BE2C (cell line): ENCODE measurements around the gene TMEM178B.
"Not testable (repeated sequence)": the region's sequence is repeated elsewhere in the genome, so short reads cannot be mapped to it uniquely, and the experiment has no call there.

Experiments
- DNase-seq: peaks from one replicate; pipeline ENCODE4 v3.0.0-alpha.2; 2020
- H3K27me3 ChIP-seq: fragments of 250-450 bp; sonication (Bioruptor Pico); 2 replicates; pipeline ENCODE4 v1.5.1; 2020; ENCODE audit warnings: mild to moderate bottlenecking
- H3K36me3 ChIP-seq: fragments of 250-450 bp; sonication (Bioruptor Pico); 2 replicates; pipeline ENCODE4 v1.5.1; 2020; ENCODE audit warnings: mild to moderate bottlenecking
- H3K4me1 ChIP-seq: fragments of 250-450 bp; sonication (Bioruptor Pico); 2 replicates; pipeline ENCODE4 v1.5.1; 2020
- H3K4me3 ChIP-seq: 2 replicates; pipeline ENCODE4 v1.5.1; 2011; ENCODE audit warnings: low read depth, low read length
- H3K9me3 ChIP-seq: fragments of 250-450 bp; sonication (Bioruptor Pico); 2 replicates; pipeline ENCODE4 v1.5.1; 2020
- TF ChIP-seq, protein P1 (sequence below): IDR thresholded peaks from 2 replicates; pipeline ENCODE4 v1.5.1; 2012; ENCODE audit warnings: mild to moderate bottlenecking, low read depth, low read length

The TMEM178B gene

DNA sequence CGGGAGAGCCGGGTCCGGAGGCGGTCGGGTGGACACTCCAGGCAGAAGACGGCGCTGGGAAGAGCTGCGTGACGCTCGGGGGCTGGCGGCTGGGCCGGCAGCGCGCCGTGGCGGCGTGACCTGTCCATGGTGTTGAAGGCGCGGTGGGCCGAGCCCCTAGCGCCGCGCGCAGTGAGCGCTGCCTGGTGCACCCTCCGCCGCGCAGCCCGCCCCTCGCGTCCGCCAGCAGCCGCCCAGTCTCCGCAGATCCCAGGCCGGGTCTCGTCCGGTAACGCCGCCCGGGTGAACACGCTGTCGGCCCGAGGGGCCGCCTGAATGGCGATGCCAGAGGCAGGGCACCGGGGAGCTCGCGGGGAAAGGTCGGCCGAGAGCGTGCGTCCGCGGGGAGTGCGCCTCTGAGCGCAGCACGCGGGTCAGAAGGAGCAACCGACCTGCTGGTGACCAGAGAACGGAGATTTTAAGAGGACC lies 657 bp upstream of the TMEM178B start:
- TF ChIP-seq, protein P1, sequence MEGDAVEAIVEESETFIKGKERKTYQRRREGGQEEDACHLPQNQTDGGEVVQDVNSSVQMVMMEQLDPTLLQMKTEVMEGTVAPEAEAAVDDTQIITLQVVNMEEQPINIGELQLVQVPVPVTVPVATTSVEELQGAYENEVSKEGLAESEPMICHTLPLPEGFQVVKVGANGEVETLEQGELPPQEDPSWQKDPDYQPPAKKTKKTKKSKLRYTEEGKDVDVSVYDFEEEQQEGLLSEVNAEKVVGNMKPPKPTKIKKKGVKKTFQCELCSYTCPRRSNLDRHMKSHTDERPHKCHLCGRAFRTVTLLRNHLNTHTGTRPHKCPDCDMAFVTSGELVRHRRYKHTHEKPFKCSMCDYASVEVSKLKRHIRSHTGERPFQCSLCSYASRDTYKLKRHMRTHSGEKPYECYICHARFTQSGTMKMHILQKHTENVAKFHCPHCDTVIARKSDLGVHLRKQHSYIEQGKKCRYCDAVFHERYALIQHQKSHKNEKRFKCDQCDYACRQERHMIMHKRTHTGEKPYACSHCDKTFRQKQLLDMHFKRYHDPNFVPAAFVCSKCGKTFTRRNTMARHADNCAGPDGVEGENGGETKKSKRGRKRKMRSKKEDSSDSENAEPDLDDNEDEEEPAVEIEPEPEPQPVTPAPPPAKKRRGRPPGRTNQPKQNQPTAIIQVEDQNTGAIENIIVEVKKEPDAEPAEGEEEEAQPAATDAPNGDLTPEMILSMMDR, result no peak
- peak; percentile 65 for DNase-seq
- Histone ChIP-seq H3K4me3 (peak overlapping the region; percentile 94), H3K4me1 (no peaks in the 10 kb centered on the region; the same call in 1 of the 2 replicates), H3K36me3 (no peaks in the 10 kb centered on the region), H3K9me3 (no peaks in the 10 kb centered on the region), H3K27me3 (no peaks in the 10 kb centered on the region)

DNA sequence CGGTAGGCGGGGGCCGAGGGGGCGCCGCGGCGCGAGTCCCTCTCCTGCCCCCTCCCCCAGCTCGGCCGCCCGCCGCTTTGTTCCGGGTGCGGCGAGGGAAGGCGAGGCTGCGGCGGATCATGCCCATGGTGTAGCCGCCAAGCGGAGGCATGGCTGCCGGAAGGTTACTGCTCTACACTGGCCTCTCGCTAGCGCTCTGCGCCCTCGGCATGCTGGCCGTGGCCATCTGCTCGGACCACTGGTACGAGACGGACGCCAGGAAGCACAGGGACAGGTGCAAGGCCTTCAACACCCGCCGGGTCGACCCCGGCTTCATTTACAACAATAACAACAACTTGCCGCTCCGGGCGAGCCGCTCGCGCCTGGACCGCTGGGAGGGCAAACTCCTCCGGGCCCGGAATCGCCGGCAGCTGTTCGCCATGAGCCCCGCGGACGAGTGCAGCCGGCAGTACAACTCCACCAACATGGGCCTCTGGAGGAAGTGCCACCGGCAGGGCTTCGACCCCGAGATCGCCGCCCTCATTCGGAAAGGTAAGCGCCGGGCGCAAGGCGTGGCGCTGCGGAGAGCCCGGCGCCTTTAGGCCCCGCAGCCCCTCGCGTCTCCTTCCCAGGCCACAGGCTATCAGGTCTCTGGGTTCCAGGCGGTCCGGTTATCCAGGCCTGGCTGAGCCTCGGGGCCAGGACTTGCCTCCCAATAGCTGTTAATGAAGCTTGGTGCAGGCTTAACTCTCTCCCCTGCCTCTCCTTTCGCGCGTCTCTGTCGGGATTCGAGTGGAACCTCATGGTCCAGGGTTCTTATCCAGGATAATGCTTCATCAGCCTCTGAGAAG lies 513 bp downstream of the TMEM178B start:
- TF ChIP-seq, protein P1, result no peak
- peak; percentile 70 for DNase-seq
- Histone ChIP-seq H3K9me3 (no peaks in the 10 kb centered on the region), H3K27me3 (no peaks in the 10 kb centered on the region), H3K36me3 (no peaks in the 10 kb centered on the region), H3K4me1 (no peaks in the 10 kb centered on the region; the same call in 1 of the 2 replicates), H3K4me3 (peak overlapping the region; percentile 94)

DNA sequence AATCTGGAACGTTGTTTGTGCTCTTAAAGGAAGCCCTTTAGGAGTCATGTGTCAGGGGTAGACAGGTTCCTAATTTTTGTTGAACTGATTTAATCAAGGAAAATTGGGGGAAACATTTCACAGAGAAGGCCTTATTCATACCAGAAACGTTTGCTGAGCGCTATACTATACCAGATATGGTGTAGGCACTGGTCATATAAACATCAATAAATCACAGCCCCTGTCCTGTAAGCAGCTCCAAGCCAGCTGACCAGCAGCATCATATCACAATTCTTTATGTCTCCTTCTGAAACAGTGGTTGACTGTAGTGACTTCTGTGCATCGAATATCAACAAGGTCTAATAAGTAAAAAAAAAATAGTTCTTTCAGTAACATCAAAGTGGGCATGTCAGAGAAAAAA lies 1.1 kb downstream of the TMEM178B start:
- DNase-seq, result no peak
- Histone ChIP-seq H3K27me3 (no peaks in the 10 kb centered on the region), H3K4me3 (peak overlapping the region; percentile 94)

DNA sequence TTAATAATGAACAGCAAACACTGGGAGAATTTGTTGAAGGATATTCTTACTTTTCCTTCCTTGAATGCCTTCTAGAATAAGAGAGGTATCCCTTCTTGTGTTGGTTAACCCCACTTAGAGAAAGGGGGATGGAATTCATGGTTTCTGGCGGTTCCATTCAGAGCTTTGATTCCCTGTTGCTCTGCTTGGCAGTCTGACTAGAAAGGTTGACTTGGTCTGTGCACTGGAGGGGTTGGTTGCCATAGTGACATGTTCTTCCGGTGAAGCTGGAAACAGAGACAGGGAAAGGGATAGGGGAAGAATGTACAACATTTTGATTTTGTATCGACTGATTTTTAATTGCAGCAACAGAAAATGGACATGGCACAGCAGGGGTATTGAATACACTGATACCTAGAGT lies 2.5 kb downstream of the TMEM178B start:
- Histone ChIP-seq H3K4me1 (no peaks in the 10 kb centered on the region; the same call in 1 of the 2 replicates), H3K9me3 (no peaks in the 10 kb centered on the region), H3K36me3 (no peaks in the 10 kb centered on the region), H3K4me3 (peak overlapping the region; percentile 94), H3K27me3 (no peaks in the 10 kb centered on the region)
- peak; percentile 73 for DNase-seq
- TF ChIP-seq, protein P1, result no peak

More for the DNA sequence above, 1.1 kb downstream of the TMEM178B start:
- Histone ChIP-seq H3K4me1 (no peaks in the 10 kb centered on the region; the same call in 1 of the 2 replicates), H3K36me3 (no peaks in the 10 kb centered on the region), H3K9me3 (no peaks in the 10 kb centered on the region)
- TF ChIP-seq, protein P1, result no peak; the same call in 1 of the 2 replicates

DNA sequence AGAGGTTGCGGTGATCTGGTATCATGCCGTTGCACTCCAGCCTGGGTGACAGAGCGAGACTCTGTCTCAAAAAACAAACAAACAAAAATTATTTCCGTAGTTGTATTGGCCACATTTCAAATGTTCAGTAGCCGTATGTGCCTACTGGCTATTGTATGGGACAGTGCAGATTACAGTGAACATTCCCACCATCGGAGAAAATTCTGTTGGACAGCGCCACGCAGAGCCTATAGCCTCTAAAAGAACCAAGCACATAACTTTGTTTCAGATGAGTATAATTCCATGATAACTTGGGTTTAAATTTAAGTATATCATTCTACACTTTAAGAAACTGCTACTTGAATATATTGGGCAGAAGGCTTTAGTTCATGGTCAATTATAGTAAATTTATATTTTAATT lies 5.4 kb downstream of the TMEM178B start:
- Histone ChIP-seq H3K36me3 (no peaks in the 10 kb centered on the region), H3K9me3 (no peaks in the 10 kb centered on the region), H3K27me3 (no peaks in the 10 kb centered on the region), H3K4me1 (no peaks in the 10 kb centered on the region; the same call in 1 of the 2 replicates), H3K4me3 (no peak overlapping the region)
- TF ChIP-seq, protein P1, result no peak
- DNase-seq, result no peak

DNA sequence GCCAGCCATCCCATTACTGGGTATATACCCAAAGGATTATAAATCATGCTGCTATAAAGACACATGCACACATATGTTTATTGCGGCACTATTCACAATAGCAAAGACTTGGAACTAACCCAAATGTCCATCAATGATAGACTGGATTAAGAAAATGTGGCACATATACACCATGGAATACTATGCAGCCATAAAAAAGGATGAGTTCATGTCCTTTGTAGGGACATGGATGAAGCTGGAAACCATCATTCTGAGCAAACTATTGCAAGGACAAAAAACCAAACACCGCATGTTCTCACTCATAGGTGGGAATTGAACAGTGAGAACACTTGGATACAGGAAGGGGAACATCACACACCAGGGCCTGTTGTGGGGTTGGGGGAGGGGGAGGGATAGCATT lies 15.6 kb downstream of the TMEM178B start:
- not testable (repeated sequence) for DNase-seq, H3K9me3 ChIP-seq, H3K27me3 ChIP-seq, H3K4me1 ChIP-seq, H3K4me3 ChIP-seq, H3K36me3 ChIP-seq
